Measurements from ENCODE around the gene PDE3A. TPM values are rescaled to one million over a fixed set of nuclear protein-coding genes. Genes with fewer than 3 reads are reported as not detected.

The PDE3A gene
- total RNA-seq, 2 donors from 2014 or later, result 5.5 to 6.2 TPM

- Histone ChIP-seq H3K4me3 (no peak overlapping the region), H3K27me3 (replicated peaks; ENCODE audit: insufficient read depth) (no peaks in the 10 kb centered on the region), H3K4me1 (replicated peaks) (no peaks in the 10 kb centered on the region), H3K27ac (no peak overlapping the region), H3K9me3 (no peaks in the 10 kb centered on the region), H3K36me3 (no peaks in the 10 kb centered on the region)
- no peak for TF ChIP-seq POLR2A (IDR thresholded peaks at IDR 0.05)
- no peak for TF ChIP-seq POLR2AphosphoS5 (IDR thresholded peaks at IDR 0.05)
- no peak for TF ChIP-seq CTCF (IDR thresholded peaks at IDR 0.05)
- 38% methylated on average over 1 of the region's 1 CpG for WGBS
- intact Hi-C loops (cut with DNase I), result no loop called here
- no peak for DNase-seq (ENCODE audit: low spot score)
These were observed 152.2 kb downstream of the PDE3A start for GRCh38 chr12:20520532-20520931.

- no peak overlapping the region for H3K4me3 ChIP-seq
- intact Hi-C loops (cut with DNase I), result no loop called here
- DNase-seq (ENCODE audit: low spot score), result no peak
- H3K4me1 ChIP-seq (replicated peaks), result no peaks in the 10 kb centered on the region
- no peaks in the 10 kb centered on the region for H3K36me3 ChIP-seq
- no peaks in the 10 kb centered on the region for H3K27me3 ChIP-seq (replicated peaks; ENCODE audit: insufficient read depth)
- H3K27ac ChIP-seq, result no peak overlapping the region
- H3K9me3 ChIP-seq, result no peaks in the 10 kb centered on the region
- TF ChIP-seq POLR2A (IDR thresholded peaks at IDR 0.05) (no peak), POLR2AphosphoS5 (IDR thresholded peaks at IDR 0.05) (no peak), CTCF (IDR thresholded peaks at IDR 0.05) (no peak)
- WGBS, result 74% methylated on average over 2 of the region's 2 CpGs
These were observed 155.3 kb downstream of the PDE3A start for GRCh38 chr12:20523658-20524057.

GRCh38 chr12:20524113-20524512 lies 155.8 kb downstream of the PDE3A start:
- Histone ChIP-seq H3K36me3 (no peaks in the 10 kb centered on the region), H3K4me1 (replicated peaks) (no peaks in the 10 kb centered on the region), H3K4me3 (no peak overlapping the region), H3K9me3 (no peaks in the 10 kb centered on the region), H3K27me3 (replicated peaks; ENCODE audit: insufficient read depth) (no peaks in the 10 kb centered on the region), H3K27ac (no peak overlapping the region)
- intact Hi-C loops (cut with DNase I), result no loop called here
- 89% methylated on average over 5 of the region's 5 CpGs for WGBS
- no peak for DNase-seq (ENCODE audit: low spot score)
- TF ChIP-seq POLR2A (IDR thresholded peaks at IDR 0.05) (no peak), CTCF (IDR thresholded peaks at IDR 0.05) (no peak), POLR2AphosphoS5 (IDR thresholded peaks at IDR 0.05) (no peak)

GRCh38 chr12:20525064-20525610 lies 156.8 kb downstream of the PDE3A start:
- H3K27ac ChIP-seq, result no peak overlapping the region
- TF ChIP-seq CTCF (IDR thresholded peaks at IDR 0.05), result no peak
- TF ChIP-seq POLR2A (IDR thresholded peaks at IDR 0.05), result no peak
- no peak for TF ChIP-seq POLR2AphosphoS5 (IDR thresholded peaks at IDR 0.05)
- 97% methylated on average over 4 of the region's 4 CpGs for WGBS
- H3K9me3 ChIP-seq, result no peaks in the 10 kb centered on the region
- no peaks in the 10 kb centered on the region for H3K4me1 ChIP-seq (replicated peaks)
- intact Hi-C loops (cut with DNase I), result no loop called here
- no peaks in the 10 kb centered on the region for H3K36me3 ChIP-seq
- H3K27me3 ChIP-seq (replicated peaks; ENCODE audit: insufficient read depth), result no peaks in the 10 kb centered on the region
- H3K4me3 ChIP-seq, result no peak overlapping the region
- DNase-seq (ENCODE audit: low spot score), result no peak

GRCh38 chr12:20527417-20528163 lies 159.3 kb downstream of the PDE3A start:
- no peak overlapping the region for H3K4me3 ChIP-seq
- H3K9me3 ChIP-seq, result no peaks in the 10 kb centered on the region
- intact Hi-C loops (cut with DNase I), result no loop called here
- 23% methylated on average over 8 of the region's 8 CpGs for WGBS
- H3K27ac ChIP-seq, result no peak overlapping the region
- no peaks in the 10 kb centered on the region for H3K27me3 ChIP-seq (replicated peaks; ENCODE audit: insufficient read depth)
- H3K4me1 ChIP-seq (replicated peaks), result no peaks in the 10 kb centered on the region
- no peaks in the 10 kb centered on the region for H3K36me3 ChIP-seq
- DNase-seq (ENCODE audit: low spot score), result no peak
- TF ChIP-seq CTCF (IDR thresholded peaks at IDR 0.05) (no peak), POLR2AphosphoS5 (IDR thresholded peaks at IDR 0.05) (no peak), POLR2A (IDR thresholded peaks at IDR 0.05) (no peak)

Data from prostate gland (tissue), 2 donors.